ENCODE results near the gene FGFBP2.

The FGFBP2 gene

DNA sequence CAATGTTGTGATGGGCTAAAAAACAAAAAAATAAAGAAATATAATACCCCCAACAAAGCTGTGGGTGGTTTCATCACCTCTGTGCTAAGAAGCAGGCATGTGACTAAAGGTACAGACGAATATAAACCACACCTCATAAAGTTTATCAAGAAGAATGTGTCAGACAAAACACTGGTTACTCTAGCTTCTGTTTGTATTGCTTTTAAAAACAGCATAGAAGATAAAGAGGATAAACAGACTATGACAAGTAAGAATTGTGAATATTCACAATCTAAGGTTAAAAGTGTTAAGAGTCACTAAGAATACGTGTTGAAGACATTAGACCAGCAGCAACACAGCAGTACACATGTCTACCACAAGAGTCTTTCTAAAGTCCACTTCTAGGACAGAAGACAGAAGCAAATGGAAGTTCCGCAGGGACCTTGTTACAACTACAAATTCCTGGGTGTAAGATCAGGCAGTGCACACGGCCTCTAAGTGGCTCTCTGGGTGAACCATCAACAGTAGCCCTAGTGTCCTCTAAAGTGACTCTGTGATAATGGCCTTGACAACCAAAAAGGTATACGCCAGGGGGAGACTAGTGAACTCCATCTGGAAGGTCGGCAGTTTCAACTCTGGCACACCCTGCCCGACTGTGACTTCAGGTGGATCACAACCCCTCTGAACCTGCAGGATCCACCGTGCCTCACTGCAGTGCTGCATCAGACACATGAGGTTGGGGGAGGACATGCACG, 8.3 kb upstream of the FGFBP2 start:
- TF ChIP-seq, protein P1, sequence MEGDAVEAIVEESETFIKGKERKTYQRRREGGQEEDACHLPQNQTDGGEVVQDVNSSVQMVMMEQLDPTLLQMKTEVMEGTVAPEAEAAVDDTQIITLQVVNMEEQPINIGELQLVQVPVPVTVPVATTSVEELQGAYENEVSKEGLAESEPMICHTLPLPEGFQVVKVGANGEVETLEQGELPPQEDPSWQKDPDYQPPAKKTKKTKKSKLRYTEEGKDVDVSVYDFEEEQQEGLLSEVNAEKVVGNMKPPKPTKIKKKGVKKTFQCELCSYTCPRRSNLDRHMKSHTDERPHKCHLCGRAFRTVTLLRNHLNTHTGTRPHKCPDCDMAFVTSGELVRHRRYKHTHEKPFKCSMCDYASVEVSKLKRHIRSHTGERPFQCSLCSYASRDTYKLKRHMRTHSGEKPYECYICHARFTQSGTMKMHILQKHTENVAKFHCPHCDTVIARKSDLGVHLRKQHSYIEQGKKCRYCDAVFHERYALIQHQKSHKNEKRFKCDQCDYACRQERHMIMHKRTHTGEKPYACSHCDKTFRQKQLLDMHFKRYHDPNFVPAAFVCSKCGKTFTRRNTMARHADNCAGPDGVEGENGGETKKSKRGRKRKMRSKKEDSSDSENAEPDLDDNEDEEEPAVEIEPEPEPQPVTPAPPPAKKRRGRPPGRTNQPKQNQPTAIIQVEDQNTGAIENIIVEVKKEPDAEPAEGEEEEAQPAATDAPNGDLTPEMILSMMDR (IDR thresholded peaks at IDR 0.05; ENCODE audit: extremely low read depth, insufficient read depth, missing control alignments): no peak
- DNase-seq (ENCODE audit: low spot score): no peak
- in situ Hi-C loops (cut with MboI; ENCODE audit: low pct_unique_long_range_greater_than_20kb, low sequenced_read_pairs, unreplicated experiment): loop anchor here (25.0 kb wide), 1 partner anchor 234 kb away; no protein-coding TSS in a partner anchor

DNA sequence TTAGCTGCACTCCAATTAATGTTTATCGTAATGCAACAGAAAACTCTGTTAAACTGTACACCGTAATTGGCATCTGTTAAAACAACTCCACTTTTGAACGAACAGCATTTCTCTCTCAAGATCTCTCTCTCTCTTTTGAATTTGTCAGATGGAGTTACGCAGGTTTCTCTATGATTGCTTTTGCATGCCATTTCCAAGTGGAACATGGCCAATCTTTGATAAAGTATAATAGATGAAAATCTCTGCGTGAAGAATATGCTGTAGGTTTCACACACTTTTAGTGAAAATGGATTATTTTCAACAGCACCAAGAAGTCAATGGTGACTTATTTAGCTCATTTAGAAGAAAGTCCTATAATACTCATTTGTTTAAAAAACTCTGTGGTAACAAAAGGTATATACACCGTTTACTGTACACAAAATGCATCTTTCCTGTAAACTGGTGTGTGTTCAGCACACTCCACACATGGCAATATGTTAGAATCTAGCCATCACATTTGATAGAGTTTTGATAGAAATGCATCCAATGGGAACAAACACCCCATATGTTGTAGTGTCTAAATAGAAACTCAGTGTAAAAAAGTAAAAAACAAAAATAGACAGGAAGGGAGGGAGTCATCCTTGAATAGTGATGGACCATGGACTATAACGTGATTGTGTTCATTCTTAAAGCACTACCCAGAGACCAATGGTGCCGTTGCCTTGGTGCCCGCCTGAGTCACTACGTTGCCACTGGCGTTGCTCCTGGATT, 5.8 kb upstream of the FGFBP2 start:
- no peak for DNase-seq (ENCODE audit: low spot score)
- TF ChIP-seq, protein P1 (IDR thresholded peaks at IDR 0.05; ENCODE audit: extremely low read depth, insufficient read depth, missing control alignments): no peak
- in situ Hi-C loops (cut with MboI; ENCODE audit: low pct_unique_long_range_greater_than_20kb, low sequenced_read_pairs, unreplicated experiment): loop anchor here (25.0 kb wide), 1 partner anchor 231 kb away; no protein-coding TSS in a partner anchor

DNA sequence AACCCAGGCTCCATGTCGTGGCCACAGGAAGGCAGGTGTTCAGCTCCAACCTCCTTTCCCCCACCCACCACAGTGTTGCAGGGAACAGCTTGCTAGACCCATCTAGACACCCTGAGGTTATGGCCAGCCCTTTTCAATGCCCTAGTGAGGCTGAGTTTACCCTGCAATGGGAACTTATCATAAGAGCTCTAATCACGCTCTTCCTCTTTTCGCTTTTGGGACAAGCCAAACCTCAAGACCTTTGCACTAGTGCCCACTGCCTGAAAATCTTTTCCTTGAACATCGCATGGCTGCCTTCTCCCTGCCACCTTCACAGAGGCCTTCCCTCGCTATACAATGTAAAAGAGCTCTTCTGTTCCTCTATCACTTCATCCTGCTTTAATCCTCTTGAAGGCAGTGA, 2.4 kb upstream of the FGFBP2 start:
- in situ Hi-C loops (cut with MboI; ENCODE audit: low pct_unique_long_range_greater_than_20kb, low sequenced_read_pairs, unreplicated experiment): loop anchor here (25.0 kb wide), 1 partner anchor 228 kb away; no protein-coding TSS in a partner anchor

DNA sequence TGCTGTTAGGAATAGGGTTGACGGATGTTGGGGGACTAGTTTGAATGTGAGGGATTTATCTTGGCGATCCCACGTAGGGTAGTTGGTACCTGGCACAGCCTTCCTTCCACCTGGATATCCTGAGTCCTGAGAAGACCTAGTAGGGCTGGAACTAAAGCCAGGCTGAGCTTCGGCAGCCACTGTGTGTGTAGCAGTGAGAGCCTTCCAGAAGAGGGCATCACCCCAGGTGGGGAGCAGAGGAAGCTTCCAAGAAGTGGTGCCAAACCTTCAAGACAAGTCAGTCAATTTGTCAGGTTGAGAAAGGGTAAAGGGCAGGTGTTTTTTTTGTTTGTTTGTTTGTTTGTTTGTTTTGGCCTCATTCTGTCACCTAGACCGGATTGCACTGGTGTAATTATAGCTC, 1.2 kb upstream of the FGFBP2 start:
- in situ Hi-C loops (cut with MboI; ENCODE audit: low pct_unique_long_range_greater_than_20kb, low sequenced_read_pairs, unreplicated experiment): loop anchor here (25.0 kb wide), 1 partner anchor 227 kb away; no protein-coding TSS in a partner anchor
- TF ChIP-seq, protein P1 (IDR thresholded peaks at IDR 0.05; ENCODE audit: extremely low read depth, insufficient read depth, missing control alignments): peak; percentile 9
- DNase-seq (ENCODE audit: low spot score): no peak

More for the DNA sequence above, 2.4 kb upstream of the FGFBP2 start:
- DNase-seq (ENCODE audit: low spot score): no peak
- TF ChIP-seq, protein P1 (IDR thresholded peaks at IDR 0.05; ENCODE audit: extremely low read depth, insufficient read depth, missing control alignments): no peak

DNA sequence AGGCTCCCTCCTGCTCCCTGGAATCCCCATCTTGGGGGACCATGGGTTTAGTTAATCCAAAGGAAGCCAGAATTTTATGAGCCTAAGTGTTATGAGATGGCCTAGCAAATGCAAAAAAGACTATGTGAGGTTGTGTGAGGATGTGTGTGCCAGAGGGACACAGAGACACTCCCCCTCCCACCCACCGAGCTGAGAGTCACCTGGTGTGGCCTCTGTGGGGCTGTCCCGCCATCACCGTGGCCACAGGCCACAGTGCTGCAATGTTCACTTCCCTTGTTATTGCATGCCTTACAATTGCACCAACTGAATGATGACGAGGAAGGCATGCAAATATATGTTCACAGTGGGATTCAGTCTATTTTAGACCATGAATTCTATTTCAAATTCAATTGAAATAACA, 601 bp upstream of the FGFBP2 start:
- TF ChIP-seq, protein P1 (IDR thresholded peaks at IDR 0.05; ENCODE audit: extremely low read depth, insufficient read depth, missing control alignments): no peak
- peak; percentile 63 for DNase-seq (ENCODE audit: low spot score)
- in situ Hi-C loops (cut with MboI; ENCODE audit: low pct_unique_long_range_greater_than_20kb, low sequenced_read_pairs, unreplicated experiment): loop anchor here (25.0 kb wide), 1 partner anchor 226 kb away; no protein-coding TSS in a partner anchor

DNA sequence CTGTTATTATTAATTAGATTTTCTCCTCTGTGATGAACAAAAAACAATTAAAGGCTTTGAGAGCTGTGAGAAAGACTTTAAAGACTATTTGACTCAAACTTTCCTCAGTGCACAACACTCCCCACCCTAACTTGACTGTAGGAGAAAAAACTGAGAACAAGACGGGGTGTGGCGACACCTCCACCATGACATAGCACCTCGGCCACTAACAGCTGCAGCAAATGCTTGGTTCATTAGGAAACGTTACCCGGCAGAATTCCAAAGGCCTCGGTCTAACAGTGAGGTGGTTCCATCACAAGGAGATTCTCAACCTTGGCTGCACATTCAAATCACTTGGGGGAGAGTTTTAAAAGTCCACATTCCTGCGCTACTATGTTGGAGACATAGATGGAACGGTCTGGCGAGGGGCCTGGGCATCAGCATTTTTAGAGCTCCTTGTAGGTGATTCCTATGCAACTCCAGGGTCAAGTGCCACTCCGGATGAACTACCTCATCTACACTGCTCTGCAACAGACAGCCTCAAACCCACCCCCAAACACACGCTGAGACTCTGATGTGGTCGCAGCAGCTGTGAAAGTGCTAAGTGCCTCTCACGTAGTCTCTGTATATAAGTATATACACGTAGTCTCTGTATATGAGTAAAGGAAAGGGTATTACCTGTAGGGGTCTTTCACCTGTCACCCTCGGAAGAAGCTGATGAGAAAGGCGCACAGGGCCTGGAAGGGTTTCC, 1.0 kb downstream of the FGFBP2 start:
- TF ChIP-seq, protein P1 (IDR thresholded peaks at IDR 0.05; ENCODE audit: extremely low read depth, insufficient read depth, missing control alignments): no peak
- in situ Hi-C loops (cut with MboI; ENCODE audit: low pct_unique_long_range_greater_than_20kb, low sequenced_read_pairs, unreplicated experiment): loop anchor here (25.0 kb wide), 1 partner anchor 225 kb away; no protein-coding TSS in a partner anchor
- DNase-seq (ENCODE audit: low spot score): no peak

Measured in GM13977 (cell line).